Smooth muscle cell of the pulmonary artery (primary cell): Measurements from ENCODE around the gene VSTM5. TPM values are rescaled to one million over a fixed set of nuclear protein-coding genes. Genes with fewer than 3 reads are reported as not detected.

Experiments
- total RNA-seq: library from RNA; depleted of rRNA; stranded (reverse); fragments of >200 nt; gene quantifications from 2 replicates; pipeline ENCODE4 v1.2.3, GENCODE V29; 2014

Gene VSTM5
- total RNA-seq, result 0.03 and 0.20 TPM in 2 replicates

GRCh38 chr11:93850594-93851018 lies at the start of gene VSTM5:
Gene VSTM5, minus strand, starts transcription at chr11:93850618. Its CDS starts 116 bp downstream, at chr11:93850502.

GRCh38 chr11:93784145-93784934 lies 66.1 kb downstream of the VSTM5 start, which contains the start of gene MED17:
Gene MED17, plus strand, starts transcription at chr11:93784282. Its CDS starts 232 bp downstream, at chr11:93784514.

Other genes with a start within 250 kb of the VSTM5 start
- gene CEP295, start 188.9 kb downstream of the VSTM5 start, total RNA-seq, result 15.0 and 15.7 TPM in 2 replicates
- 85.8 and 86.5 TPM in 2 replicates for gene TAF1D, start 109.1 kb downstream of the VSTM5 start, total RNA-seq
- gene C11orf54, start 108.9 kb downstream of the VSTM5 start, total RNA-seq, result 16.9 and 21.0 TPM in 2 replicates
- gene MED17, start 66.3 kb downstream of the VSTM5 start, total RNA-seq, result 19.7 and 23.1 TPM in 2 replicates
- not detected in 2 replicates for gene HEPHL1, start 170.7 kb upstream of the VSTM5 start, total RNA-seq